ENCODE data around the gene CYB561.
"Not testable (repeated sequence)": the region's sequence is repeated elsewhere in the genome, so short reads cannot be mapped to it uniquely, and the experiment has no call there.

The CYB561 gene

DNA sequence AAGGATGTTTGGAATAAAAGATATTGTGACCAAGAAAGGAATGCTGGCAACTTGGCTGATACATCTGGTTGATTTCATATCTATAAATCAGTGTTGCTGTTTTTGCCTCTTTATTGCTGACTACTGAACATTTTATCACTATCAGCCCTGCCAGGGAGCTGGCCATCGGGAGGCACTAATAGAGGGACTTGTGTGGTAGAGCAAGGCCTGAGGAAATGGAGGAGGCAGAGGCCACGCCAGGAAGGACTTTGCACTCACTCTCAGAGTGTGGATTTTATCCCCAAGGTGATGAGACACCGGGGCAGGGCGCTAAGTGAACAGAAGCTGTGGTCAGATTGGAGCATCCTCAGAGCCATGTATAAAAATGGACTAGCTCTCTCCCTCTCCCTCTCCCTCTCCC, 9.3 kb upstream of the CYB561 start:
- no peak for TF ChIP-seq ZFX (IDR thresholded peaks at IDR 0.05; ENCODE audit: borderline replicate concordance)

DNA sequence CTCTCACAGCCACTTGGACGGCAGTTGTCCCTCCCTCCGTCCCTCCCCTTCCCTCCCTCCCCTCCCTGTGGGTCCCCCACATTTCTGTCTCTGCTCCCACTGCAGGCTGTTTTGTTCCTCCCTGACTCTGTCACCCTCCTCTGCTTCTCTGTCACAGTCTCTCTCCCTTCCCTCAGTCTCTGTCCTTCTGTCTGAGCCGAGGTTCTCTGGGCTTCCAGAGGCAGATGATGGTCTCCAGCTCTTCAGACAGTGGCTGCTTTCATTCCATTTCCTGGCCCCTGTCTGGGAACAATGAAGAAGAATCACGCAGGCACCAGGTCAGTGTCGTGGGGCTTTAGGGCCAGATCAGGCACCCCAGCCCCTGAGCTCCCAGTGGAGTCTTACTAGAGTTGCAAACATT, 8.8 kb upstream of the CYB561 start:
- H3K27ac ChIP-seq: no peak overlapping the region

More for the DNA sequence above, 9.3 kb upstream of the CYB561 start:
- no peak overlapping the region for H3K27ac ChIP-seq

DNA sequence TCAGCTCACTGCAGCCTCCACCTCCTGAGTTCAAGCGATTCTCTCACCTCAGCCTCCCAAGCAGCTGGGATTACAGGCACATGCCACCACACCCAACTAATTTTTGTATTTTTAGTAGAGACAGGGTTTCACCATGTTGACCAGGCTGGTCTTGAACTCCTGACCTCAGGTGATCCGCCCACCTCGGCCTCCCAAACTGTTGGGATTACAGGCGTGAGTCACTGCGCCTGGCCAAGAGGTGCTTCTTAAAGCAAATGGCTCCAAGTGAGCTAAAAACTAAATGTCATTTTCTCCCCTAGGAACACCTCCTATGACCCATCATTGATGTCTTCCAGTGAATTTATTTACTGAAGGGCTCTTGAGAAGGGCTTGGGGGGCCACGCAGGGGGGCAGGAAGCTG, 8.3 kb upstream of the CYB561 start:
- H3K27ac ChIP-seq: not testable (repeated sequence)

More for the DNA sequence above, 8.8 kb upstream of the CYB561 start:
- no peak for TF ChIP-seq ZFX (IDR thresholded peaks at IDR 0.05; ENCODE audit: borderline replicate concordance)
- TF ChIP-seq, protein P1, sequence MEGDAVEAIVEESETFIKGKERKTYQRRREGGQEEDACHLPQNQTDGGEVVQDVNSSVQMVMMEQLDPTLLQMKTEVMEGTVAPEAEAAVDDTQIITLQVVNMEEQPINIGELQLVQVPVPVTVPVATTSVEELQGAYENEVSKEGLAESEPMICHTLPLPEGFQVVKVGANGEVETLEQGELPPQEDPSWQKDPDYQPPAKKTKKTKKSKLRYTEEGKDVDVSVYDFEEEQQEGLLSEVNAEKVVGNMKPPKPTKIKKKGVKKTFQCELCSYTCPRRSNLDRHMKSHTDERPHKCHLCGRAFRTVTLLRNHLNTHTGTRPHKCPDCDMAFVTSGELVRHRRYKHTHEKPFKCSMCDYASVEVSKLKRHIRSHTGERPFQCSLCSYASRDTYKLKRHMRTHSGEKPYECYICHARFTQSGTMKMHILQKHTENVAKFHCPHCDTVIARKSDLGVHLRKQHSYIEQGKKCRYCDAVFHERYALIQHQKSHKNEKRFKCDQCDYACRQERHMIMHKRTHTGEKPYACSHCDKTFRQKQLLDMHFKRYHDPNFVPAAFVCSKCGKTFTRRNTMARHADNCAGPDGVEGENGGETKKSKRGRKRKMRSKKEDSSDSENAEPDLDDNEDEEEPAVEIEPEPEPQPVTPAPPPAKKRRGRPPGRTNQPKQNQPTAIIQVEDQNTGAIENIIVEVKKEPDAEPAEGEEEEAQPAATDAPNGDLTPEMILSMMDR (IDR thresholded peaks at IDR 0.05): no peak

DNA sequence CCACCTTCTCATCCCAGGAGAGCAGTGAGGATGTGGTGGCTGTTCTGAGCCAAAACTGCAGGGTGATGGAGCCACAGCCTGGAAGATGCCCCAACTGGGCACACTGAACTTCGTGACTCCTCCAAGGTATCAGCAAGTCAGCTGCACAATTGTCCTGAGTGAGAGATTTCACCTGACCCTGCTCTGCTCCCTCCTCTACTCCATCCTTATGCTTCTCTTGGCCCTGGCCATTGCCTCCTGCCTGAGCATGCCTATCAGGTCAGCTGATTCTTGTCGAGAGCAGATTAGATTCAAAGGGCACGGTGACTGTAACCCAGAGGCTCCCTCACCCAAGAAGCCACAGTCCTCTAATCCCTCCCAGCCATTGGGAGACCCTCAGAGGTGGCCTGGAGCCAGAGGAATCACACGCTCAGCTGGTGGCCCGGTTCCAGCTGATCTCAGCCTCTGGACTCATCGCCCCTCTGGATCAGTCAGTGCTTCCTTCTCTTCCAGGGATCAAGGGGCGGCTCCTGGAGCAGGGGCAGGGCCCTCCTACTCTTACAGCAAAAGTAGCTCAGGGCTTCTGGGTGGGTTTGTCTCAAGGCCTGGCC, 7.0 kb upstream of the CYB561 start:
- no peak overlapping the region for H3K27ac ChIP-seq
- TF ChIP-seq ZFX (IDR thresholded peaks at IDR 0.05; ENCODE audit: borderline replicate concordance): no peak
- TF ChIP-seq, protein P1 (IDR thresholded peaks at IDR 0.05): no peak

DNA sequence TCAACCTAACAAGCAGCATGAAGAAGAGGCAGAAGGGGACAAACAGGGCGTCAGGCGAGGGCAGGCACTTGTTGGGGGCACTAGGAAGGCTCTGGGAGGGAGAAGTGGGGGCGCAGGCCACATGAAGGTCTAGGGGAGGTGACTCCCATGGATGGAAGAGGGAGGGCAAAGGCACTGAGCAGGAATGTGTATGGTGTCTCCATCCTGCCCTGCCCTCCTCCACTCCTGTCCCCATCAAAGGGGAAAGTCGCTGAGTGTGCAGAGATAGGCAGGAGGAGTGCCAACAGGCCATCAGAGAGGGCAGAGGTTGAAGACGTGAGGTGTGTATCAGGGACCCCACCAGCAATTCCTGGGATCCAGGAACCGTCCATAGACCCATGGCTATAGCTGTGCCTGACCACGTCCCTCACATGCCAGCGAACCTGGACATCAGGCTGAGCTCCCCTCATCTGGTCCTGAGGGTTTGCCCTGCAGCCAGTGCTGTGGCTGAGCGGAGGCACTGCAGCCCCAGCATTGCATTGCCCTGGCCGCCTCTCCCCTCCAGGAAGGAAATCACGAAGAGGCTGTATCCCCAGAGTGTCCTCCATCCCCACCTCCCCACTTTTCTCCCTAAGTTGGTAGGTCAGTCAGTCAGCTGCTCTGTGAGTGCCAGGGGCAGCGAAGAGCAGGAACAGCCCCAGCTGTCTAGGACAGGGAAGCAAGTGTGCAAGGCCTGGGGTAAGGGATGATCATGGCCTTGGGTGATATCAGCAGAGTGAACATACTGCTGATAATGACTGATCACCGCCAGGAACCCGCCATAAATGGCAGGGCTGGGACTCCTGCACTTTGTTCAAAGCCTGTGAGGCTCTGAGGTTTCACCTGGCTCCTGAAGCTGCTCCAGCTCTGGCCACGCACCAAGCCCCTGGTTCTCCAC, 6.2 kb upstream of the CYB561 start:
- no peak for TF ChIP-seq ZFX (IDR thresholded peaks at IDR 0.05; ENCODE audit: borderline replicate concordance)
- TF ChIP-seq, protein P1 (IDR thresholded peaks at IDR 0.05): no peak
- no peak overlapping the region for H3K27ac ChIP-seq

DNA sequence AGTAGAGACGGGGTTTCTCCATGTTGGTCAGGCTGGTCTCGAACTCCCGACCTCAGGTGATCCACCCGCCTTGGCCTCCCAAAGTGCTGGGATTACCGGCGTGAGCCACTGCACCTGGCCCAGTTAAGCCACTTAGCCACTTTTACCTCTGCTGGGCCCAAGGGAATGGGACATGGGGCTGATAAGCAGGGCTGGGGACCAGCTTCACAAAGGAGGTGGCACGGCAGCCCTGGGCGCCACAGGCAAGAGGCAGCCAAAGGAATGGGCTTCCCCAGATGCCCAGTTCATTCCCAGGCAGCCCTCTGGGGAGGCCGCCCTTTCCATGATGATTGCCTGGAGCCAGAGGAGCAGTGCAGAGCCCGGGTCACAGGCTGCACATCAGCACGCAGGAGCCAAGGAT, 5.0 kb upstream of the CYB561 start:
- TF ChIP-seq, protein P1 (IDR thresholded peaks at IDR 0.05): no peak
- no peak for TF ChIP-seq ZFX (IDR thresholded peaks at IDR 0.05; ENCODE audit: borderline replicate concordance)
- no peak overlapping the region for H3K27ac ChIP-seq

DNA sequence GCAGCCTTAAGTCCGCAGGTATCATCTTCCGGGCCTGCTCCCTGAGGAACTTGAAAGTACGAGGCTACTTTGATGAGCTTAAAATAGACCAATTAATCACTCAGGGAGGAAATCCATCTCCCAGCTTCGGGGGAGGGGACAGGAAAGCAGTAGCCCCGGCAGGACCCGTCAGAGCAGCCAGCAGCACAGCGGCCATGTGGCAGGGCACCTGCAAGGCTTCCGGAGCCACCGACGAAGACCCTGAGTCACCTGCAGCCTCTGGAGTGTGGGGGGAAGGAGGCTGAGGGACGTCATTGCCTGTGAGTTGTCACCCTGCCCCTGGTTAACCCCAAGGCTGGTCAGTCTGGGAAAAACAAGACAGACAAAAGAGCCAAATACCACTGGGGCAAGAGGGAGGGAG, 4.4 kb upstream of the CYB561 start:
- no peak overlapping the region for H3K27ac ChIP-seq
- TF ChIP-seq, protein P1 (IDR thresholded peaks at IDR 0.05): no peak
- no peak for TF ChIP-seq ZFX (IDR thresholded peaks at IDR 0.05; ENCODE audit: borderline replicate concordance)

DNA sequence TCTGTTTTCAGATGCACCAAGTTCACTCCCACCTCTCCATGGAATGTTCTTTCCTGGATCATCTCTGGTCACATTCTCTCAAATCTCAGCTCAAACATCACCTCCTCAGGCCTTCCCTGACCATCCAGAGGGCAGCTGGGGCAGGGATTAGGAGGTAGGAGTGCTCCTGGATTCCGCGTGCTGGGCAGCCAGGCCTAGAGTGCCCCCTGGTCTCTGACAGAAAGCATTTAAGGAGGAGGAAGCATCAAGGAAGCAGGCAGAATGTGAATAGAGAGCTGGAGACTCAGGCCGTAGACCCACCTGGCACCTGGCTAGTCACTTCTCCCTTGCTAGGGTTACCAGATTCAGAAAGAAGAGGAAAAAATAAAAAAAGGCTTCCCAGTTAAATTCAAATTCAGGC, 2.5 kb upstream of the CYB561 start:
- TF ChIP-seq, protein P1 (IDR thresholded peaks at IDR 0.05): no peak
- TF ChIP-seq ZFX (IDR thresholded peaks at IDR 0.05; ENCODE audit: borderline replicate concordance): no peak
- H3K27ac ChIP-seq: peak overlapping the region; percentile 99; the same call in 1 of the 2 replicates
